ENCODE data around the gene CACNA2D4.

The CACNA2D4 gene

GRCh38 chr12:1778911-1779310 lies 139.5 kb downstream of the CACNA2D4 start:
- no peak for DNase-seq (ENCODE audit: low read depth)

GRCh38 chr12:1777798-1778197 lies 140.7 kb downstream of the CACNA2D4 start:
- DNase-seq (ENCODE audit: low read depth) = no peak

- DNase-seq (ENCODE audit: low read depth) = no peak
These were observed 142.1 kb downstream of the CACNA2D4 start for GRCh38 chr12:1776170-1776921.

GRCh38 chr12:1773937-1774655 lies 144.4 kb downstream of the CACNA2D4 start:
- DNase-seq (ENCODE audit: low read depth) = no peak

GRCh38 chr12:1769809-1770494 lies 148.5 kb downstream of the CACNA2D4 start:
- DNase-seq (ENCODE audit: low read depth) = no peak

GRCh38 chr12:1768615-1769014 lies 149.8 kb downstream of the CACNA2D4 start:
- no peak for DNase-seq (ENCODE audit: low read depth)

GRCh38 chr12:1767407-1768090 lies 150.9 kb downstream of the CACNA2D4 start:
- DNase-seq (ENCODE audit: low read depth) = no peak

GRCh38 chr12:1766110-1766509 lies 152.3 kb downstream of the CACNA2D4 start:
- DNase-seq (ENCODE audit: low read depth) = no peak

- DNase-seq (ENCODE audit: low read depth) = no peak
These were observed 155.3 kb downstream of the CACNA2D4 start for GRCh38 chr12:1763153-1763552.

GRCh38 chr12:1761857-1762256 lies 156.6 kb downstream of the CACNA2D4 start:
- DNase-seq (ENCODE audit: low read depth) = no peak

- DNase-seq (ENCODE audit: low read depth) = no peak
These were observed 157.7 kb downstream of the CACNA2D4 start for GRCh38 chr12:1760566-1761382.

GRCh38 chr12:1758887-1759286 lies 159.6 kb downstream of the CACNA2D4 start:
- DNase-seq (ENCODE audit: low read depth) = no peak

GRCh38 chr12:1758376-1758775 lies 160.1 kb downstream of the CACNA2D4 start:
- no peak for DNase-seq (ENCODE audit: low read depth)

GRCh38 chr12:1750300-1750699 lies 168.2 kb downstream of the CACNA2D4 start:
- no peak for DNase-seq (ENCODE audit: low read depth)

- DNase-seq (ENCODE audit: low read depth) = no peak
These were observed 169.4 kb downstream of the CACNA2D4 start for GRCh38 chr12:1749019-1749418.

GRCh38 chr12:1747609-1748008 lies 170.8 kb downstream of the CACNA2D4 start:
- no peak for DNase-seq (ENCODE audit: low read depth)

GRCh38 chr12:1744932-1745331 lies 173.5 kb downstream of the CACNA2D4 start:
- no peak for DNase-seq (ENCODE audit: low read depth)

All from CMK (cell line).